ENCODE measurements around the gene ANP32A.

Gene ANP32A

DNA sequence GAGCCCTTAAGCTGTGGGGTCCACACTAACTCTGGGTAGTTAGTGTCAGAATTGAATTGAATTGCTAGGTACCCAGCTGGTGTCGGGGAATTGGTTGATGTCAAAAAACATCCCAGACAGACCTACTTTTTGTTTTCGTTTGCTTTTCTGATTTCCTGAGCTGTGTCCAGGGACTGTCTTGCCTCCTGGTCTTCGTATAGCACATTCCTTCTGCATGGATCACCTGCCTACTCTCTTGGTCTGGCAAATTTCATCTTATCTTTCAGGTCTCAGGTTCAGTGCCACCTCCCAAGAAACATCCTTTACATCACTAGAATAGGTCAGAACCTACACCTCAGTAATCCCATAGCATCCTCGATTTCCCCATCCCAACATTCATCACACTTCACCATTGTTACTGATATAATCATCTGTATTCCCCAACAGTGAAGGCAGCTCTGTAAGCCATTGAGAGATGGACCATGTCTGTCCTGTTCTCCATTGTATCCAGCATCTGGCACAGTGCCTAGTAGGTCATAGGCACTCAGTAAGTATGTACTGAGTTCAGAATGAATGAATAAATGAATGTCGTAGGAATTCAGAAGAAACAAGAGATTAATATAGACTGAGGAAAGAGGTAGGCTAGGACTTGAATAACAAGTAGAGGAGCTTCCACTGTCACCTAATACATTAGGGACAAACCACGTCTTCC is 81.2 kb downstream of the ANP32A start:
- no peak for DNase-seq

- DNase-seq = no peak
Observed at GRCh38 chr15:68735610-68736009, 85.1 kb downstream of the ANP32A start.

GRCh38 chr15:68734881-68735280 is 85.8 kb downstream of the ANP32A start:
- no peak for DNase-seq

DNA sequence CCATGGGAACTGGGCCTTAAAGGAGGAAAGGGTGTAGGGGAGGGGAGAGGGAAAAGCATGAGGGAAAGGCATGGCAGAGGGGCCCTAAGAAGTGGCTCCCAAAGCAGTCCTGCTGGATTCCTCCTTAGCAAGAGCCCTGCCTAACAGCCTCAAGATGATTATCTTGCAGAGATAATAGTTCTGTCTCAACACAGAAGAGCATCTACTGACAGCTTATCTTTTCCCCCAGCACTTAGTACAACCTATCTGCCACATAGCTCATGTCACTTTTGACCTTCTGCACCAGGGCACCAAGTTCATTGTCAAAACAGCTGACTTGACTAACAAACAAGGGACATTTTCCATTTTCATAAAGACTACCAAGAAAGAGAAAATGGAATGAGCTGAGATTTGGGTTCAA is 86.3 kb downstream of the ANP32A start:
- no peak for DNase-seq

DNA sequence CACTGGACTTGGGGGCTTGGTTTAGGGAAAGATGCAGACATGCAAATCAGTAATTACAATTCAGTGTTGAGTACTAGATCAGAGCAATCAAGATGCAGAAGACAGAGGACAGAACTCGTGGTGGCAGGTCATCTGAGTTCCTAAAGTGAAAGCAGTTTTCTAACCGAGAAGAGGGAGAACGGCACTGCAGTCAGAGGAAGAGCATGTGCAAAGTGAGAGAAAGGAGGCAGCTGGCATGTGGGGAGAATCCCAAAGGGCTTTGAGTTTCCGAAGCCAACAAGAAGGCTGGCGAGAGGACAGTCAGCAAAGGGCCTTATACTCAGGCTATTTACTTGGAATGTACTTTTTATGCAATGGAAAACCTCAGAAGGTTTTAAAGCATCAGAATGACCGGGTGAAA is 87.0 kb downstream of the ANP32A start:
- DNase-seq = no peak

DNA sequence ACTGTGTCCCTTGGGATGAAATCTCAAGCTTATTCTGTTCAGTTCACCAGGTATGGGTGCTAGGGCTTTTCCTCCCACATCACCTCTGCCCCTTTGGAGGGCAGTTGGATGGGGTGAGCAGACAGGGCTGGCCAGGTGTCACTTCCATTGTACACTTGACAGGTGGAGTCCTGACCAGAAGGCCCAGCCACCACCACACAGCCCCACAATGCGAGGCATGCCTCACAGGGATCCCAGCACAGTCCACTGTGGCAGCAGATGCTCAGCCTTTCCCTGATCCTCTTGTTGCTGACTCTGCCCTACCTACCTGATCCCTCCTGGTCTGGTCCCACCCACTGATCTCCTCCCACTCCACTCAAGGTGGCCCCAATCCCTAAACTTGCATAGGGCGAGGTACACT is 88.2 kb downstream of the ANP32A start:
- no peak for DNase-seq

DNA sequence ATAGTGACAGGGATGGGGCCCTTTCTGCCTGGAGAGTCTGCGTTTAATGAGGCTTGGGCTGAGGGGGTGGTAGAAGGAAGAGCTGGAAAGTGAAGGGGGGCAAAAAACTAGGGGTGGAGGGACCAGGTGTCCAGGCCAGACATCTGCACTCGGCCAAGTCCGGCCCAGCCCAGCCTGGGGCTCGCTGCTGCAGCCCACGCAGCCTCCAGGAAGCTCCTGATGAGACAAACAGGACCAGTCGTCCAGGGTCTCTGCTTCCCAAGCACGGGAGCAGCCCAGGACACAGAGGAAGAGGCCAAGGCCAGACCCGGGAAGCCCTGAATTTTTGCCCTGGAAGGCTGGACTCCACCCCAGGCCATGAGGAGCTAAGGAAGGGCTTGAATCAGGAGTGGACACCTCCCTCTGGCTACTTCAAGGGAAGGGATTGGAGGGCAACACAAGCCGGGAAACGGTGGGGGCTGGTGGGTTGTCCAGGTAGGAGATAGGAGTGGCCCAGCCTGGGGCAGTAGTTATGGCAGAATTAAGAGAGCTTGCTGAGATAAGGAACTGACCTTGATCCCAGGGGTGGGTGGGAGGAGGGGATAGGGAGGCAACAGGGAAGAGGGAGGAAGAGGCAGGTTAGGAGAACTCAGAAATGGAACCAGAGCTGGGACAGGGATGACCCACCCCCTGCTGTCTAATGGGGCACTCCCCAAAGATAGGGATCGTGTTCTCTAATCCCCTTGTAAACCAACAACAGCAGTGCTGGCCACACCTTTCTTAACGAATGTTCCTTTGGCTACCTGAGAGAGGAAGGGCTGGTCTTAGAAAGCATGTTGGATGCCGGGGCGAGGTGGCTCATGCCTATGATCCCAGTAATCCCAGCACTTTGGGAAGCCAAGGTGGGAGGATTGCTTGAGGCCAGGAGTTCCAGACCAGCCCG is 89.5 kb downstream of the ANP32A start:
- DNase-seq = no peak

GRCh38 chr15:68730471-68730919 is 90.2 kb downstream of the ANP32A start:
- DNase-seq = peak; percentile 5 to 6

GRCh38 chr15:68729789-68730411 is 90.8 kb downstream of the ANP32A start:
- no peak for DNase-seq

Data from AML-193 (cell line).